Prostate gland (tissue), 2 donors: Measurements from ENCODE around the gene DCX. TPM values are rescaled to one million over a fixed set of nuclear protein-coding genes. Genes with fewer than 3 reads are reported as not detected.

ENCODE experiments used
- DNase-seq: peaks from one replicate; pipeline ENCODE4 v3.0.0-alpha.2; 2019; ENCODE audit warnings: low spot score
- H3K27ac ChIP-seq, 2 donors: fragments of 200-600 bp; sonication (generic); 2 replicates each; pipeline ENCODE4 v1.5.1; 2017 to 2019
- H3K27me3 ChIP-seq: fragments of 200-600 bp; sonication (generic); replicated peaks from 2 replicates; pipeline ENCODE4 v1.5.1; 2019; ENCODE audit not compliant: insufficient read depth
- H3K36me3 ChIP-seq, 2 donors: fragments of 200-600 bp; sonication (generic); 1 replicate in 1 of 2; 2 replicates in 1 of 2; pipeline versions ENCODE4 v1.5.1 to v1.8.1; 2017 to 2019
- H3K4me1 ChIP-seq: fragments of 200-600 bp; sonication (generic); replicated peaks from 2 replicates; pipeline ENCODE4 v1.5.1; 2019
- H3K4me3 ChIP-seq, 2 donors: fragments of 200-600 bp; sonication (generic); 2 replicates each; pipeline ENCODE4 v1.5.1; 2017 to 2019
- H3K9me3 ChIP-seq: fragments of 200-600 bp; sonication (generic); 2 replicates; pipeline ENCODE4 v1.5.1; 2017
- POLR2A ChIP-seq: fragments of 450-650 bp; IDR thresholded peaks from one replicate; pipeline ENCODE4 v1.6.1; 2016; ENCODE audit warnings: antibody characterized with exemption, mild to moderate bottlenecking
- POLR2AphosphoS5 ChIP-seq: sonication (generic); formaldehyde crosslinking; IDR thresholded peaks from one replicate; pipeline ENCODE4 v1.6.1; 2017; ENCODE audit warnings: antibody characterized with exemption
- WGBS: methylation state at CpG from one replicate; pipeline ENCODE4 v1.1.5; 2018; 5-methylcytosine and 5-hydroxymethylcytosine counted together
- intact Hi-C: fragments of 100-400 bp; cut with DNase I; formaldehyde crosslinking; loops from one replicate; pipeline ENCODE4 v1.14.2; 2022
- total RNA-seq, 2 donors: library from RNA; depleted of rRNA; stranded (reverse); fragments of >200 nt; gene quantifications; one replicate each; pipeline ENCODE4 v1.1.0, GENCODE V29; 2016
- TF ChIP-seq, protein P1 (sequence below), 4 experiments: fragments of 200-600 bp in 2 of 4; fragments of 450-650 bp in 2 of 4; sonication (generic) in 2 of 4; IDR thresholded peaks; 1 replicate in 3 of 4; 2 replicates in 1 of 4; pipeline ENCODE4 v1.5.1; 2016 to 2019; ENCODE audit warnings: antibody characterized with exemption in 4 of 4, mild to moderate bottlenecking in 2 of 4, moderate library complexity in 2 of 4

Gene DCX
- total RNA-seq, 2 donors from 2014 or later: 0.17 TPM; not detected in 1

DNA sequence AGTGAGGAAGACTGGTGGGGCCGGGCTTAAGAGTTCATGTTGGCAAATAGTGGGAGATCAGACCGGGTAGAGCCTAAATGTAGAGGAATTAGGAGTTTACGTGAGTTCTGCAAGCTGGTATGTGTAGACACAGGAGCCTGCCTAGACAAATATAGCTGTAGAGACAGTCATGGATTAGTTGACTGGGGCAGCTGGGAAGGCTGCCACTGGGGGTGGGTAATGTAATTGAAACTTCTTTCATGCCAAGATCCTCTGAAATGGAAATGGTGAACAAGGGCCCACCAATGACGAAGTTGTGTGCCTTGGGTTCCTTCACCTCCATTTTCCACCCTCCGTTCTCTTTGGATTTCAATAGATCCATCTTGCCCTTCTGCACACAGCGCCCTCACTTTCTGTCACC is 129.9 kb downstream of the DCX start:
- TF ChIP-seq POLR2AphosphoS5: no peak
- TF ChIP-seq POLR2A: no peak
- TF ChIP-seq, protein P1, sequence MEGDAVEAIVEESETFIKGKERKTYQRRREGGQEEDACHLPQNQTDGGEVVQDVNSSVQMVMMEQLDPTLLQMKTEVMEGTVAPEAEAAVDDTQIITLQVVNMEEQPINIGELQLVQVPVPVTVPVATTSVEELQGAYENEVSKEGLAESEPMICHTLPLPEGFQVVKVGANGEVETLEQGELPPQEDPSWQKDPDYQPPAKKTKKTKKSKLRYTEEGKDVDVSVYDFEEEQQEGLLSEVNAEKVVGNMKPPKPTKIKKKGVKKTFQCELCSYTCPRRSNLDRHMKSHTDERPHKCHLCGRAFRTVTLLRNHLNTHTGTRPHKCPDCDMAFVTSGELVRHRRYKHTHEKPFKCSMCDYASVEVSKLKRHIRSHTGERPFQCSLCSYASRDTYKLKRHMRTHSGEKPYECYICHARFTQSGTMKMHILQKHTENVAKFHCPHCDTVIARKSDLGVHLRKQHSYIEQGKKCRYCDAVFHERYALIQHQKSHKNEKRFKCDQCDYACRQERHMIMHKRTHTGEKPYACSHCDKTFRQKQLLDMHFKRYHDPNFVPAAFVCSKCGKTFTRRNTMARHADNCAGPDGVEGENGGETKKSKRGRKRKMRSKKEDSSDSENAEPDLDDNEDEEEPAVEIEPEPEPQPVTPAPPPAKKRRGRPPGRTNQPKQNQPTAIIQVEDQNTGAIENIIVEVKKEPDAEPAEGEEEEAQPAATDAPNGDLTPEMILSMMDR (IDR thresholded peaks at IDR 0.05): no peak
- Histone ChIP-seq H3K9me3 (no peaks in the 10 kb centered on the region), H3K27me3 (no peaks in the 10 kb centered on the region), H3K36me3 (no peaks in the 10 kb centered on the region), H3K4me1 (no peaks in the 10 kb centered on the region), H3K4me3 (no peak overlapping the region), H3K27ac (no peak overlapping the region)
- no peak for DNase-seq
- WGBS: 86% methylated on average over 6 of the region's 6 CpGs
- intact Hi-C loops: no loop called here

DNA sequence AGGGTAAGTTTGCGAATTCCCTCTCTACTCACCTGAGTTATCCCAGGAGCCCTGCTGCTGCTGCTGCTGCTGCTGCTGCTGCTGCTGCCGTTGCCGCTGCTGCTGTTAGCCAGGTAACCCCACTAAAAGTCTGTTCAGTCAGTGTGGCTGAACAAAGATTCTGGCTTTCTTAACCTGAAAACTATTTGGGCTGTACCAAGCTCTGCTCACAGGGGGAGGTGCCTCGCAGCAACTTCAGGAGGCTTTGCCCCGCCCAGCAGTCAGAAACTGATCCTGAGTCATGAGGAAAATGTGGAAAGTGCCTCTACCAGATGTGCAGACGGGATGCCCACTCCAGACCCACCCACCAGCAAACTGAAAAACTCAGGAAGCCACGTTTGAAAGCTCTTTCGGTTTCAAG is 141.7 kb downstream of the DCX start, which contains the start of gene CAPN6:
TSS of gene CAPN6 (minus strand) at position 145 of the 400 bp plus-strand sequence. CDS start 6,547 bp downstream, outside the sequence.
- Histone ChIP-seq H3K27ac (no peak within 1 kb of the TSS), H3K4me3 (no peak within 1 kb of the TSS), H3K4me1 (no peaks in the 10 kb centered on the region), H3K36me3 (no peaks in the 10 kb centered on the region), H3K9me3 (no peaks in the 10 kb centered on the region), H3K27me3 (no peaks in the 10 kb centered on the region)
- TF ChIP-seq POLR2A: no peak
- TF ChIP-seq POLR2AphosphoS5: no peak
- TF ChIP-seq, protein P1 (IDR thresholded peaks at IDR 0.05): no peak
- 13% methylated on average over 8 of the region's 8 CpGs for WGBS
- intact Hi-C loops: no loop called here
- DNase-seq: peak; percentile 7

DNA sequence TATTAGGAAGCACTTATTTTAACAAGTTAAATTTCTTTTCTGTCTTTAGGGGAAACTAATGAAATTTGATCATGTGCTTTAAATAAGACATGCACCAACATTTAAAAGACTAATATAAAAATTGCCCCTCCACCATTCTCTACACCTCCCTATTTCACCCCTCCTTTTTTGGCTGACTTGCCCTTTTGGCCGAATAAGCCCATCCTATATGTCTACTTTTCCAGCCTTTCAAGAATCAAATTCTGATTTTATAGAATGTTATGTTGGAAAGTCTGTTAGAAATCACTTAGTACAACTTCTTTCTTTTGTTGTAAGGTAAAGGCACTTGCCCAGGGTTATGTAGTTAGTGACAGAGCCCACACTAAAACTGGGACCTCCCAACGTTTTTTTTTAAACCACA is 143.5 kb downstream of the DCX start:
- Histone ChIP-seq H3K36me3 (no peaks in the 10 kb centered on the region), H3K9me3 (no peaks in the 10 kb centered on the region), H3K4me3 (no peak overlapping the region), H3K27ac (no peak overlapping the region), H3K4me1 (no peaks in the 10 kb centered on the region), H3K27me3 (no peaks in the 10 kb centered on the region)
- no peak for DNase-seq
- 14% methylated on average over 2 of the region's 2 CpGs for WGBS
- intact Hi-C loops: no loop called here
- TF ChIP-seq POLR2AphosphoS5 (no peak), POLR2A (no peak)
- TF ChIP-seq, protein P1 (IDR thresholded peaks at IDR 0.05): no peak

DNA sequence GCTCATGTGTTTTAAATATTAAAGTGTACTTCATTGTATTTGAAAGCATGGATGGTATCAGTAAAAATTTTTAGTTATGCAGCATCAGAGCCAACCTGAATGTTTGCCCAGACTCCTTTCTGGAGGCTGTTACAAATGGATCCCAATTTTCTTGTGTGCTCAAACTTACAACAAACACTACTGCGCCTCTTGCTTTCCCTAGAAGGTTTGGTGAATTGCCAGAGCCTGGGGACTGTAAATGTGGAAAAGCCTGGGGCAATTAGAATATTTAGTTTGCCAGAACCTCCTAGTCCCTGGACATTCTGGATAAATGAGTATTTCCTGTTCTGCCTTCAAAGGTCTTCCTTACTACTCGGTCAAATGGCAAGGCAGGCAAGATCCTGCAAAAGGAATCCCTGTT is 146.5 kb downstream of the DCX start:
- Histone ChIP-seq H3K27ac (no peak overlapping the region), H3K27me3 (no peaks in the 10 kb centered on the region), H3K9me3 (no peaks in the 10 kb centered on the region), H3K4me3 (no peak overlapping the region), H3K4me1 (no peaks in the 10 kb centered on the region), H3K36me3 (no peaks in the 10 kb centered on the region)
- 45% methylated on average over 2 of the region's 2 CpGs for WGBS
- DNase-seq: no peak
- intact Hi-C loops: no loop called here
- TF ChIP-seq POLR2AphosphoS5 (no peak), POLR2A (no peak)
- TF ChIP-seq, protein P1 (IDR thresholded peaks at IDR 0.05): no peak

DNA sequence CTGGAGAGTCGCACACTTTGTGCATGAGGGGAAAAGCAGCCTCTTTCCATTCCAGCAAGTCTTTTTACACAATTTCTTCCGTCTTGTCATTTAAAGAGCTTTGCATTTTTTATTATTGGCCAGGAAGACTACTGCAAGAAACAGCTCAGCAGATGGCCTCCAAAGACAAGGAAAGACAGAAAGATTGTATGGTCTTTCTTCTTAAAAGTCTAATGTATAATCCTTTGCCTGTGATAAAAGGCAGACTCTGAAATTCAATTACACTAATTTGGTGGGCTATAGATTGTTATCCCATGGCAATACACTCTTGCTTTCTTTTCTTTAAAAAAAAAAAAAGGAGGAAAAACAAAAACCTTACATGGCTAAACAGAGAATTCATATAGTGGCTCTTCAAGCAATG is 147.6 kb downstream of the DCX start:
- H3K27me3 ChIP-seq: no peaks in the 10 kb centered on the region
- intact Hi-C loops: no loop called here
- WGBS: 72% methylated on average over 2 of the region's 2 CpGs
- no peaks in the 10 kb centered on the region for H3K9me3 ChIP-seq
- TF ChIP-seq, protein P1 (IDR thresholded peaks at IDR 0.05): no peak
- TF ChIP-seq POLR2A: no peak
- no peak for TF ChIP-seq POLR2AphosphoS5
- no peak overlapping the region for H3K27ac ChIP-seq
- no peaks in the 10 kb centered on the region for H3K4me1 ChIP-seq
- no peaks in the 10 kb centered on the region for H3K36me3 ChIP-seq
- H3K4me3 ChIP-seq: no peak overlapping the region
- DNase-seq: no peak
